A549 (cell line): ENCODE measurements around the gene PAXX. TPM values are rescaled to one million over a fixed set of nuclear protein-coding genes. Genes with fewer than 3 reads are reported as not detected.

ENCODE experiments used
- BCL3 ChIP-seq: fragments of >200 bp; sonication (Bioruptor Twin); formaldehyde crosslinking; IDR thresholded peaks from 3 replicates; pipeline ENCODE4 v1.6.1; 2016
- CBX8 ChIP-seq: fragments of 200-600 bp; sonication (generic); IDR thresholded peaks from 2 replicates; pipeline ENCODE4 v1.6.1; 2016
- CHD4 ChIP-seq: fragments of 200-600 bp; sonication (generic); IDR thresholded peaks from 2 replicates; pipeline ENCODE4 v1.6.1; 2016; ENCODE audit warnings: antibody characterized with exemption, mild to moderate bottlenecking, borderline replicate concordance
- EP300 ChIP-seq, 2 experiments: fragments of >200 bp; sonication (Bioruptor Twin); formaldehyde crosslinking; IDR thresholded peaks; 2 replicates in 1 of 2; 3 replicates in 1 of 2; pipeline ENCODE4 v1.6.1; 2016 to 2017
- FOSL2 ChIP-seq, 2 experiments: fragments of 450-650 bp in 1 of 2; fragments of >200 bp in 1 of 2; sonication (Bioruptor Twin) in 1 of 2; formaldehyde crosslinking; IDR thresholded peaks; 2 replicates each; pipeline versions ENCODE4 v1.5.0 to v1.6.1; 2016 to 2020; ENCODE audit warnings: mild to moderate bottlenecking in 1 of 2, moderate library complexity in 1 of 2
- FOXS1 ChIP-seq: fragments of 250-450 bp; sonication (Bioruptor Pico); IDR thresholded peaks from 2 replicates; pipeline ENCODE4 v1.5.0; 2020; ENCODE audit warnings: mild to moderate bottlenecking, moderate library complexity
- HES2 ChIP-seq: fragments of >200 bp; sonication (Bioruptor Twin); formaldehyde crosslinking; IDR thresholded peaks from 2 replicates; pipeline ENCODE4 v1.6.1; 2016
- HOXA7 ChIP-seq: fragments of 250-450 bp; sonication (Bioruptor Pico); IDR thresholded peaks from 2 replicates; pipeline ENCODE4 v1.5.0; 2020; ENCODE audit warnings: mild to moderate bottlenecking, moderate library complexity
- HOXB13 ChIP-seq: fragments of 250-450 bp; sonication (Bioruptor Pico); IDR thresholded peaks from 2 replicates; pipeline ENCODE4 v1.5.0; 2020; ENCODE audit warnings: low read depth, mild to moderate bottlenecking, moderate library complexity
- JUNB ChIP-seq: fragments of >200 bp; sonication (Bioruptor Twin); formaldehyde crosslinking; IDR thresholded peaks from 2 replicates; pipeline ENCODE4 v1.6.1; 2016
- MAZ ChIP-seq: fragments of 150-350 bp; IDR thresholded peaks from 2 replicates; pipeline ENCODE4 v1.6.1; 2014; ENCODE audit warnings: antibody characterized with exemption, low read depth, low read length, borderline replicate concordance
- MYC ChIP-seq: IDR thresholded peaks from 2 replicates; pipeline ENCODE4 v1.6.1; 2012; ENCODE audit warnings: mild to moderate bottlenecking, inconsistent platforms, low read length, improper control_type of control experiment, borderline replicate concordance
- NFE2L2 ChIP-seq: fragments of 150-350 bp; conservative IDR thresholded peaks from 2 replicates; pipeline ENCODE4 v1.6.1; 2014; ENCODE audit warnings: low read length
- NR3C1 ChIP-seq: fragments of >200 bp; sonication (Bioruptor Twin); formaldehyde crosslinking; IDR thresholded peaks from 3 replicates; pipeline ENCODE4 v1.6.1; 2017
- POLR2A ChIP-seq: IDR thresholded peaks from 2 replicates; pipeline ENCODE4 v1.6.1; 2012; ENCODE audit warnings: mild to moderate bottlenecking, low read length
- POLR2AphosphoS2 ChIP-seq: conservative IDR thresholded peaks from 2 replicates; pipeline ENCODE4 v1.6.1; 2012; ENCODE audit warnings: low read length, improper control_type of control experiment, inconsistent platforms
- RAD21 ChIP-seq, 2 experiments: fragments of >200 bp in 1 of 2; sonication (Bioruptor Twin) in 1 of 2; formaldehyde crosslinking in 1 of 2; IDR thresholded peaks in 1 of 2; conservative IDR thresholded peaks in 1 of 2; 2 replicates in 1 of 2; 3 replicates in 1 of 2; pipeline ENCODE4 v1.6.1; 2012 to 2018; ENCODE audit warnings: inconsistent platforms in 1 of 2
- RARB ChIP-seq: fragments of 250-450 bp; sonication (Bioruptor Pico); IDR thresholded peaks from 2 replicates; pipeline ENCODE4 v1.8.0; 2021; ENCODE audit warnings: mild to moderate bottlenecking, moderate library complexity
- RCOR1 ChIP-seq: fragments of 150-350 bp; IDR thresholded peaks from 2 replicates; pipeline ENCODE4 v1.6.1; 2014; ENCODE audit warnings: antibody characterized with exemption, low read length, low read depth
- RFX5 ChIP-seq: fragments of 450-650 bp; IDR thresholded peaks from 2 replicates; pipeline ENCODE4 v1.7.1; 2014; ENCODE audit warnings: antibody characterized with exemption, mild to moderate bottlenecking, moderate library complexity
- RNF2 ChIP-seq: fragments of 200-600 bp; sonication (generic); IDR thresholded peaks from 2 replicates; pipeline ENCODE4 v1.6.1; 2016; ENCODE audit warnings: low read depth, mild to moderate bottlenecking, antibody characterized with exemption, moderate library complexity, borderline replicate concordance
- SREBF2 ChIP-seq: fragments of 450-650 bp; IDR thresholded peaks from 2 replicates; pipeline ENCODE4 v1.6.1; 2014; ENCODE audit warnings: mild to moderate bottlenecking, moderate library complexity
- ZC3H11A ChIP-seq: fragments of 450-650 bp; IDR thresholded peaks from 2 replicates; pipeline ENCODE4 v1.6.1; 2014; ENCODE audit warnings: antibody characterized with exemption, mild to moderate bottlenecking
- ZFP36 ChIP-seq: fragments of 450-650 bp; IDR thresholded peaks from 2 replicates; pipeline ENCODE4 v1.6.1; 2014; ENCODE audit warnings: borderline replicate concordance; ENCODE audit not compliant: partially characterized antibody
- ZSCAN20 ChIP-seq: fragments of 250-450 bp; sonication (Bioruptor Pico); IDR thresholded peaks from 2 replicates; pipeline ENCODE4 v1.8.0; 2022; ENCODE audit warnings: mild to moderate bottlenecking, moderate library complexity
- polyA plus RNA-seq, 4 experiments: library from polyadenylated mRNA; depleted of rRNA in 3 of 4; stranded (reverse); fragments of >200 nt; fragmentation: RNase III in 1 of 4; extraction: RNeasy Plus Mini Kit Qiagen cat#74134 plus additional on column Dnase treatment in 1 of 4; gene quantifications; 2 replicates in 3 of 4; 3 replicates in 1 of 4; pipeline ENCODE4 v1.2.3, GENCODE V29; 2011 to 2017
- TF ChIP-seq, protein P1 (sequence below): fragments of 250-450 bp; sonication (Bioruptor Pico); IDR thresholded peaks from 2 replicates; pipeline ENCODE4 v1.5.0; 2020; ENCODE audit warnings: low read depth, mild to moderate bottlenecking, moderate library complexity
- TF ChIP-seq, protein P2 (sequence below): fragments of >200 bp; sonication (Bioruptor Twin); formaldehyde crosslinking; IDR thresholded peaks from 3 replicates; pipeline ENCODE4 v1.5.1; 2016
- TF ChIP-seq, protein P3 (sequence below): fragments of 450-650 bp; IDR thresholded peaks from 2 replicates; pipeline ENCODE4 v1.6.1; 2014; ENCODE audit warnings: antibody characterized with exemption

The PAXX gene
- polyA plus RNA-seq, 2 of the 4 experiments (the other 2 are of a cell fraction): 15.6 to 53.2 TPM

- TF ChIP-seq BCL3 (peak; percentile 69; the same call in 2 of the 3 replicates), FOSL2 (IDR thresholded peaks at IDR 0.05) (no peak), FOSL2 (CRISPR knock-in tag; IDR thresholded peaks at IDR 0.05) (no peak), NFE2L2 (no peak), HOXA7 (CRISPR knock-in tag) (no peak), HOXB13 (CRISPR knock-in tag) (no peak), RARB (CRISPR knock-in tag) (no peak), RAD21 (conservative IDR thresholded peaks at IDR 0.05 in 1 of 2, IDR thresholded peaks at IDR 0.05 in 1 of 2) (peak; percentile 21 to 40; a peak in 3 of 5 replicates), RNF2 (no peak), EP300 (IDR thresholded peaks at IDR 0.05) (no peak; a peak in 1 of 5 replicates), NR3C1 (no peak), MYC (0 out of 2 replicates have a peak, but pooled peaks have one; percentile 45), JUNB (no peak), SREBF2 (no peak), RFX5 (no peak; the same call in 1 of the 2 replicates), HES2 (no peak), ZC3H11A (no peak), CBX8 (no peak), CHD4 (peak; percentile 79; the same call in 1 of the 2 replicates), POLR2AphosphoS2 (no peak), ZFP36 (peak; percentile 1), FOXS1 (CRISPR knock-in tag) (no peak), MAZ (no peak), POLR2A (peak; percentile 60), ZSCAN20 (CRISPR knock-in tag) (0 out of 2 replicates have a peak, but pooled peaks have one; percentile 11), RCOR1 (no peak)
- TF ChIP-seq, protein P1, sequence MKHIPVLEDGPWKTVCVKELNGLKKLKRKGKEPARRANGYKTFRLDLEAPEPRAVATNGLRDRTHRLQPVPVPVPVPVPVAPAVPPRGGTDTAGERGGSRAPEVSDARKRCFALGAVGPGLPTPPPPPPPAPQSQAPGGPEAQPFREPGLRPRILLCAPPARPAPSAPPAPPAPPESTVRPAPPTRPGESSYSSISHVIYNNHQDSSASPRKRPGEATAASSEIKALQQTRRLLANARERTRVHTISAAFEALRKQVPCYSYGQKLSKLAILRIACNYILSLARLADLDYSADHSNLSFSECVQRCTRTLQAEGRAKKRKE (CRISPR knock-in tag): no peak
- TF ChIP-seq, protein P2, sequence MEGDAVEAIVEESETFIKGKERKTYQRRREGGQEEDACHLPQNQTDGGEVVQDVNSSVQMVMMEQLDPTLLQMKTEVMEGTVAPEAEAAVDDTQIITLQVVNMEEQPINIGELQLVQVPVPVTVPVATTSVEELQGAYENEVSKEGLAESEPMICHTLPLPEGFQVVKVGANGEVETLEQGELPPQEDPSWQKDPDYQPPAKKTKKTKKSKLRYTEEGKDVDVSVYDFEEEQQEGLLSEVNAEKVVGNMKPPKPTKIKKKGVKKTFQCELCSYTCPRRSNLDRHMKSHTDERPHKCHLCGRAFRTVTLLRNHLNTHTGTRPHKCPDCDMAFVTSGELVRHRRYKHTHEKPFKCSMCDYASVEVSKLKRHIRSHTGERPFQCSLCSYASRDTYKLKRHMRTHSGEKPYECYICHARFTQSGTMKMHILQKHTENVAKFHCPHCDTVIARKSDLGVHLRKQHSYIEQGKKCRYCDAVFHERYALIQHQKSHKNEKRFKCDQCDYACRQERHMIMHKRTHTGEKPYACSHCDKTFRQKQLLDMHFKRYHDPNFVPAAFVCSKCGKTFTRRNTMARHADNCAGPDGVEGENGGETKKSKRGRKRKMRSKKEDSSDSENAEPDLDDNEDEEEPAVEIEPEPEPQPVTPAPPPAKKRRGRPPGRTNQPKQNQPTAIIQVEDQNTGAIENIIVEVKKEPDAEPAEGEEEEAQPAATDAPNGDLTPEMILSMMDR: peak; percentile 94
- TF ChIP-seq, protein P3, sequence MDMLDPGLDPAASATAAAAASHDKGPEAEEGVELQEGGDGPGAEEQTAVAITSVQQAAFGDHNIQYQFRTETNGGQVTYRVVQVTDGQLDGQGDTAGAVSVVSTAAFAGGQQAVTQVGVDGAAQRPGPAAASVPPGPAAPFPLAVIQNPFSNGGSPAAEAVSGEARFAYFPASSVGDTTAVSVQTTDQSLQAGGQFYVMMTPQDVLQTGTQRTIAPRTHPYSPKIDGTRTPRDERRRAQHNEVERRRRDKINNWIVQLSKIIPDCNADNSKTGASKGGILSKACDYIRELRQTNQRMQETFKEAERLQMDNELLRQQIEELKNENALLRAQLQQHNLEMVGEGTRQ: no peak
Measured at GRCh38 chr9:136944519-136945332, 47.5 kb upstream of the PAXX start, which contains the start of the genes C8G and FBXW5 (continued).
